NAMALWA (cell line): ENCODE results near the gene SDHA.

Source experiments
- DNase-seq: peaks from one replicate; pipeline ENCODE4 v3.0.0-alpha.2; 2015; ENCODE audit warnings: low spot score

Gene SDHA

DNA sequence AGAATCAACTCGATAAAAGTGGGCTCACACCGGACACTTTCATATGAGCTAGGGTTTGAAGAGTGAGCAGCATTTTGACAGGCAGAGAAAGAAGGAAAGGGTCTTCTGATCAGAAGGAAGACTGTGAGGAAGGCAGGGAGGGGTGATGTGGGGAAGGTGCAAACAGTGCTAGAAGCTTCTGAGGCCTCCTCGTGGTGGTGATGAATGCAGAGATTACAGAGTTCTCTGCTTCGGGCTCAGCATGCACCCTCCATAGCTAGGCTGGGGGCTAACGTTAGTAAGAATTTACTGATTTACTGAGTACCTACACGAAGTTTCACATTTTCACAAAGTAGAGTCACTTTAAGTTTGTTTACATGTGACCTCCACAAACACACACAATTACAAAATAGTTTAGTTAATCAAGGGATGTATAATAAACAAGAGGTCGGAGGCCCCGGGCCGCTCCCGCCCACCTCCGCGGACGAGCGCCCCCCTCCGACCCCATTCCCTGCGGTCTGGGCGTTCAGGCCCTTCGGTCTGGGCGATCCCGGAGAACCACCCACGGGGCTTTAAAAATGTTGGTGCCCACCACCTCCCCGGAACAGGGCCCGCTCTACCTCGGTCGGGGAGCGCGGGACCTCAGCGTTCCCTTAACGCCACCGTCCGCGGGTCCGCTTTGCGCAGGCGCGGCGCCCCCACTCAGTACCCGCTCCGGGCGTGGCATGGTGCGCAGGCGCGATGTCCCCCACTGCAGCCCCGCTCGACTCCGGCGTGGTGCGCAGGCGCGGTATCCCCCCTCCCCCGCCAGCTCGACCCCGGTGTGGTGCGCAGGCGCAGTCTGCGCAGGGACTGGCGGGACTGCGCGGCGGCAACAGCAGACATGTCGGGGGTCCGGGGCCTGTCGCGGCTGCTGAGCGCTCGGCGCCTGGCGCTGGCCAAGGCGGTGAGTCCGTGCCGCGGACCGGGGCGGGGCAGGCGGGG is at the start of gene SDHA, which contains the start of gene CCDC127:
TSS of gene SDHA (plus strand) at position 827 of the 963 bp plus-strand sequence. CDS start at position 863, 36 bp downstream.
TSS of gene CCDC127 (minus strand) at position 660 of the 963 bp plus-strand sequence. CDS start 1,304 bp downstream, outside the sequence.
- DNase-seq: peak; percentile 99

GRCh38 chr5:169071-169727 is 48.9 kb upstream of the SDHA start:
- DNase-seq: no peak

DNA sequence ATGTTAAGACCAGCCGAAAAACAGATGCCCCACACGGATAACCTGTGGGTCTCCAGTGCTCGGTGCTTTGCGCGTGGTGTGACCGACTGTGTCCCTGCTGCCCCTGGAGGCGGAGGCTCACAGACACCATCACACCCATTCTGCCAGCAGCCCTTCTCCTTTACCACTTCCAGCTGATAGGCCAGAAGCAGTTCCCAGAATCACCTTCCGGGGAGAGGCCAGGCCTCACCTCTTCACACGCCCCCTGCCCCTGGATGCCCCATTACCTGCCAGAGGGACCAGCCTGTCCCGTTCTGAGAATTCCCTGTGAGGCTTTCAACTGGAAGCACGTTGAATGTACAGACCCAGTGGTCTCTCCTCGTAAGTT is 48.4 kb upstream of the SDHA start:
- DNase-seq: no peak

DNA sequence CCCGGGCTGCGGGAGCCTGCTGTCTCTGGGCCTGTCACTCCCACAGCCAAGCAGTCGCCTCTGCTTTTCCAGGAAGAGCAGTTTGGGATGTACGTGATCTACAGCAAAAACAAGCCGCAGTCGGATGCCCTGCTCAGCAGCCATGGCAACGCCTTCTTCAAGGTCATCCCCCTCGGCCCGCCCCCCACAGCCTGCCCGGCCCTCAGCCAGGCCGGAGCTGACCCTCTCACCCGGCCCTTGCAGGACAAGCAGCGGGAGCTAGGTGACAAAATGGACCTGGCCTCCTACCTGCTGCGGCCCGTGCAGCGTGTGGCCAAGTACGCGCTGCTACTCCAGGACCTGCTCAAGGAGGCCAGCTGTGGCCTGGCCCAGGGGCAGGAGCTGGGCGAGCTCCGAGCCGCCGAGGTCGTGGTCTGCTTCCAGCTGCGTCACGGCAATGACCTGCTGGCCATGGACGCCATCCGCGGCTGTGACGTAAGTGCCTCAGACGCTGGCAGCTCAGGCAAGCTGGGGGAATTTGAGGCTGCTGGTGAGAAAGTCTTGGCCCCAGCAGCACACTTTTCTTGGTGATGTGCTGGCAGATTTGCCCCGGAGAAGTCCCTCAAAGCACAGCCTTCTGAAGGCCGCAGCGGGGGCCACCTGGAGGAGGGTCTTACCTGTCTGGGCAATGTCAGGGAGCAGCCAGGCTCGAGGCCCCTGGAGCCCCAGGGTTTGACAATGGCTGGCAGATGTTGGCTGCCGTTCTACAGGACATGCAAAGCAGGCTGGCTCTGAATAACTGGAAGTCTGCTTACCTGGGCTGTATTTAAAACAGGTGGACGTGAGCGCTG is 46.9 kb upstream of the SDHA start:
- DNase-seq: no peak

DNA sequence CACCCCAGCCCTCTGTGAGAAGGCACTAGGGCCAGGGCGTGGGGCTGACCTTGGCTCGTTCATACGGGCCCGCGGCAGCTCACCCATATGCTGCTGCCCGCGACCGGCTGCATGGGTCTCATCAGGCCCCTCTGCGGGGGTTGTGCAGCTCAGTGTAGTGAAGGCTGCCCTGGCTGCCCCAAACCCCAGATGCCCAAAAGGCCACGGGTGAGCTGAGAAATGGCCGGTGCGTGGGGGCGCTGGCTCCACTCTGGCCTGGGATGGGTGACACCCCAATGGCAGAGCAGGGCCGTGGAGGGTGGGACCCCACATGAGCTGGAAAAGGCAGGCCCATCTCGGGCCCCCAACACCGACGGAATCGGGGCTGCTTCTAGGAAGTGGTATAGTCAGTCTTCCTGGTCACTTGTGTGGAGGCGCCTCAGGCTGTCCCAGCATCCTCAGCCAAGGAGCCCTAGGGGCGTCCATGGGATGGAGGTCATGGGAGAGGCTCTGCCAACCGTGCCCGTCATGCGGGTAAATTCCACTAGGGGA is 46.3 kb upstream of the SDHA start:
- no peak for DNase-seq

DNA sequence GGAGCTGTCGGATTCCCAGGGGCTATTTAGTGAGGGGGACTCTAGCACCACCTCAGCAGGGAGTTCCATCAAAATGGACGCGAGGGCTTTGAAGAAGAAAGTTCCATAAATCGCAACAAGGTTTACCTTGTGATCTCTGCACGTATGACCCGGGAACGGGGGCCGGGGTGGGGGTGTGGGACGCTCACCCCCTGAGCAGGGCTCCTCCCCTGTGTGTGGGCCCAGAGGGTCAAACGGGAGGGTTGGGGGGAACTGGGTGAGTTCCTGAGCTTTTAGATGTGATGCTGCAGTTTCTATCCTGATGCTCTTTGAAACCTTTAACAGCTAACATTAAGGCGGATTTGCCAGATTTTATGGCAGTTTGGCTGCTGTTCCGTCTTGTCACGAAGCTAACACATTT is 45.7 kb upstream of the SDHA start:
- no peak for DNase-seq

DNA sequence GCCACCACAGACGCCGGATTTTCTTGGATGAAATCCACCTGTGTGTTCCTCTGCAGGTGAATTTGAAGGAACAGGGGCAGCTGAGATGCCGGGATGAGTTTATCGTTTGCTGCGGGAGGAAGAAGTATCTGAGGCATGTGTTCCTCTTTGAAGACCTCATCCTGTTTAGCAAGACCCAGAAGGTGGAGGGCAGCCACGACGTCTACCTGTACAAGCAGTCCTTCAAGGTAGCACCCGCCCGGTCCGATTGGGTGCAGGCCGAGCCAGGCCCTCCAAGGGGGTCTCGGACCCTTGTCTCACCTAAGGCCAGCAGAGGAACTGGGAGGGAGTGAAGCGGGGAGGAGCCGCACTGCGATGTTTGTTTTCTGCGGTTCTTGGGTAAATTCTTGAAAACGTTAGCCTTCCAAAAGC is 45.3 kb upstream of the SDHA start:
- no peak for DNase-seq

DNA sequence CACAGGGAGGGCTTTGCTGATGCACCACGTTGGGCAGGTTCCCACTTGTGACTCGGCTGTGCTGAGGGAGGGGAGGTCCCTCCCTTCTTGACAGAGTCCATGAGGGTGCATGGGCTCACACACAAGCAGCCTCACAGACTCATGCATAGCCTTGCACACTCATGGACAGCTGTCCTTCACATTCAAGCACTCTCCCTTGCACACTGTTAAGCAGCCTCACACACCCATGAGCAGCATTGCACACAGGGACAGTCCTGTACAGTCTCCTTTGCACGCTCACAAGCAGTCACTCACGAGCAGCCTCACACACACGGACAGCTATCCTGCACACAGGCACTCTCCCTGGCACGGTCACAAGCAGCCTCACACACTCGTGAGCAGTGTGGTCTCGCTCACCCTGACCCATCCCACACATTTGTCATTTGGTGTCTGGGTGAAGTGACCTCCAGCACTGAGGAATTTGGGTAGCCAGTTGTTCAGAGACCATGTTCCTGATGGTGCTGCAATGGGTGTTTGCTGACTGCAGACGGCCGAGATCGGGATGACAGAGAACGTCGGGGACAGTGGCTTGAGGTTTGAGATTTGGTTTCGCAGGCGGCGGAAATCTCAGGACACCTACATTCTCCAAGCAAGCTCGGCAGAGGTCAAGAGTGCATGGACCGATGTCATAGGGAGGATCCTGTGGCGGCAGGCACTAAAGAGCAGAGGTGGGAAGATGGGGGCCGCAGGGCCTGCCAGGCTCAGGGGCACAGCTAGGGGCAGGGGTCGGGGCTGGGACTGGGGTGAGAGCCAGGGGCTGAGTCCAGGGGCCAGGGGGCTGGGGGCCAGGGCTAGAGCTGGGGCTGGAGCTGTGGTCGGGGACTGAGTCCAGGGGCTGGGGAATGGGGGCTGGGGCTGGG is 44.5 kb upstream of the SDHA start:
- DNase-seq: no peak

DNA sequence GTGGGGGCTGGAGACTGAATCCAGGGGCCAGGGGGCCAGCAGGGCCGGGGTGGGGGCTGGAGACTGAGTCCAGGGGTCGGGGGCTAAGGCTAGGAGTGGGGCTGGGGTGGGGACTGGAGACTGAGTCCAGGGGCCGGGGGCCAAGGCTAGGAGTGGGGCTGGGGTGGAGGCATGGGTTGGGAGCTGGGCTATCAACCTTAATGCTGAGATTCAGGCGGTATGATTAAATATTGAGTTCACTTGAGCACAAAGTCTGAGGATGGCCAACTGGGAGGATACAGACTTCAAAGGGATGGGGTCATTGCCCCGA is 43.9 kb upstream of the SDHA start:
- DNase-seq: no peak

DNA sequence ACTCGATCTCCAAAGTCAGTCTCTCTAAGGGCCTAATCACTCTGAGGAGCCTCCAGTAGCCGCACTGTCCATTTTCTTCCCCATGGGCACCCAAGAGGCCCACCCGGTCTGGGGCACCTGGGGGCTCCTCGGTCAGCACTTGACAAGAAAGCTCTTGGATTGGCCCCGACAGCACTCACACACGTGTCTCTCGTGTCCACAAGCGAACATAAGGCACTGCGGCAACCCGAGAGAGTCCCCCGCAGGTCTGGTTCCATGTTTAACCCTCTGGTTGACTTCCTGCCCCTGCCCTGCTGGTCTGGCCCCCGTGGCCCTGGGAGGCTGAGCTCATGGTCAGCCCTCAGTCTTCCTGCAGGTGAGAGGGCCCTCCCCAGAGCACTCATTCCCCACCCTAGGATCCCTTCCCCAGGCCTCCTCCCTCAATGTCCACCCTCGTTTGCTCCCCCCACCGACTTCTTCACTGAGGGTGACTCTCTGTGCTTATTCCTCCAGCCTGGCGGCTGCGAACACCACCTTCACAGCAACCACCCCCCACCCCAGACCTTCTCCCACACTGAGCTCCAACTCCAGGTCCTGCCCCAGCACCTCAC is 43.1 kb upstream of the SDHA start:
- no peak for DNase-seq

GRCh38 chr5:176296-176823 is 41.8 kb upstream of the SDHA start:
- no peak for DNase-seq

DNA sequence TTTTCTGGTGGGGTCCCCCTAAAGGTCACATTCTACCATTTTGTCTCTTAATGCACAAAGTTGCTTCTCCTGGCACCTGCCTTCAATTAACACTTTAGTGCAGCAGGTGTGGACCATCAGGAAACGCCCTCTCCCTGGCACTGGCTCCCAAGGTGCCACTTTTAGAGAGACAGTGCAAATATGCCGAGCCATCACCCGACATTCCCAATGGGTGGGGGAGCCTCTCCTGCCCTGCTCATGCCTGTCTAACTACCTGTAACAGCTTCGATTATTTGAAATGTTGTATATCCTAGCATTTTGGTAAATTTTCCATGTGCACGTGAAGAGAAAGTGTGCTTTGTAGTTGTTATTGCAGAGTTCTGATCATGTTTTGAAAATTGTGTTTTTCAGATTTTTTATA is 40.0 kb upstream of the SDHA start:
- DNase-seq: no peak

- no peak for DNase-seq
These were observed 38.7 kb upstream of the SDHA start for GRCh38 chr5:179401-179800.

- no peak for DNase-seq
These were observed 37.7 kb upstream of the SDHA start for GRCh38 chr5:180286-180918.

DNA sequence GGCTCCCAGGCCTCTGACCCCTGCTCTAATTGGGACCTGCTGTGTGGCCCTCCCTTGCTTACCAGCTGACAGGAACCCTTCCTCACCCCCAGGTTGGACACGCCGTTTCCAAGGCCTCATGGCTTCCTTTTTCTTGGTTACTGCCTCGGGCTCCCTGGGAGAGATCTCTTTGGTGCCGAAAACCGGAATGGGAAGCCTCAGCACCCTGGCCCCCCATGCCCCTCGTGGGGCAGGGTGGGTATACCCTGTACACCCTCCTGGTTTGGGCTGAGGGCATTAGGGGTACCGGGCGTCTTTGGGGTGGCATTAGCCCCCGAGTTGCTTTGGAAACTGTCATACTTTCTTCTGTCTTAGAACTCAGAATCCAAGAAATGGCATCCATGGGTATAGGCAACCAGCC is 37.0 kb upstream of the SDHA start:
- no peak for DNase-seq

DNA sequence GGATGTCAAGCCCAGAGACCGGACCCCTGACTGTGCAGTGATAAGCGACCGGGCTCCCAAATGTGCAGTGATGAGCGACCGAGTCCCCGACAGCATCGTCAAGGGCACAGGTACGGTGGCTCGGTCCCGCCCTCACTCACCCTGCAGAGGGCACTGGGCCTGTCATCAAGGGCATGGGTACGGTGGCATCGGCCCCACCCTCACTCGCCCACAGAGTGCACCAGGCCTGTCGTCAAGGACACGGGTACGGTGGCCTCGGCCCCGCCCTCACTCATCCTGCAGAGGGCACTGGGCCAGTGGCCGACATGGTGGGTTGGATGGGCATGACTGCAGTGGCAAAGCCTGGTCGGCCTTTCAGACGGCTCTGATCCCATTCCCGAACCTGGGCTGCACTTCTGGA is 36.6 kb upstream of the SDHA start:
- DNase-seq: no peak

DNA sequence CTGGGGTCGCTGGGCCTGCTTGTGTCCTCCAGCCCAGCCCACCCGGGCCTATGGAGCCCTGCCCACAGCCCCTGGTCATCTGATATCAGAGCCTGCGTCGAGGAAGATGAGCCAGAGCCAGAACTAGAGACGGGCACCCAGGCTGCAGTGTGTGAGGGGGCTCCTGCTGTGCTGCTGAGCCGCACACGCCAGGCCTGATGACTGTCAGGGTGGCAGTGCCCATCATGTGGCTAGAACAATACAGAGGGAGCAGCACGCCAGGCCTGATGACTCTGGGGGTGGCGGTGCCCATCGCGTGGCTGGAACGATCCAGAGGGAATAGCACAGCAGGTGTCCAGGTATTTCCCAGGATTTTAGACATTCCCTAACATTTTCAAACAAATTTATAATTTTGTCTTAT is 36.0 kb upstream of the SDHA start:
- no peak for DNase-seq

DNA sequence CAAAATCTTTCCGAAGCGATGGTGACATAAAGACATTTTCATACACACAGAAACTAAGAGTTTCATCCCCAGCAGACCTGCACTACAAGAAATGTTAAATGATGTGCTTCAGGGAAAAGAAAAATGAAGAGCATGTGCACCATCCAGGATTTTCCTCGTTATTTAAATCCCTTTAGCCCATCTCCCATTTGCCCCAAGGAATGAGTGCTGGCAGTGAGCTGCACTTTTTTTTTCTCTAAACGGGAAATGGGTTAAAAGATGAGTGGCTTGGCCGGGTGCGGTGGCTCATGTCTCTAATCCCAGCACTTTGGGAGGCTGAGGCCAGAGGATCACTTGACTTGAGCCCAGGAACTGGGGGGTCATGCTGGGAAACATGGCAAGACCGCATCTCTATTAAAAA is 33.6 kb upstream of the SDHA start:
- DNase-seq: no peak

DNA sequence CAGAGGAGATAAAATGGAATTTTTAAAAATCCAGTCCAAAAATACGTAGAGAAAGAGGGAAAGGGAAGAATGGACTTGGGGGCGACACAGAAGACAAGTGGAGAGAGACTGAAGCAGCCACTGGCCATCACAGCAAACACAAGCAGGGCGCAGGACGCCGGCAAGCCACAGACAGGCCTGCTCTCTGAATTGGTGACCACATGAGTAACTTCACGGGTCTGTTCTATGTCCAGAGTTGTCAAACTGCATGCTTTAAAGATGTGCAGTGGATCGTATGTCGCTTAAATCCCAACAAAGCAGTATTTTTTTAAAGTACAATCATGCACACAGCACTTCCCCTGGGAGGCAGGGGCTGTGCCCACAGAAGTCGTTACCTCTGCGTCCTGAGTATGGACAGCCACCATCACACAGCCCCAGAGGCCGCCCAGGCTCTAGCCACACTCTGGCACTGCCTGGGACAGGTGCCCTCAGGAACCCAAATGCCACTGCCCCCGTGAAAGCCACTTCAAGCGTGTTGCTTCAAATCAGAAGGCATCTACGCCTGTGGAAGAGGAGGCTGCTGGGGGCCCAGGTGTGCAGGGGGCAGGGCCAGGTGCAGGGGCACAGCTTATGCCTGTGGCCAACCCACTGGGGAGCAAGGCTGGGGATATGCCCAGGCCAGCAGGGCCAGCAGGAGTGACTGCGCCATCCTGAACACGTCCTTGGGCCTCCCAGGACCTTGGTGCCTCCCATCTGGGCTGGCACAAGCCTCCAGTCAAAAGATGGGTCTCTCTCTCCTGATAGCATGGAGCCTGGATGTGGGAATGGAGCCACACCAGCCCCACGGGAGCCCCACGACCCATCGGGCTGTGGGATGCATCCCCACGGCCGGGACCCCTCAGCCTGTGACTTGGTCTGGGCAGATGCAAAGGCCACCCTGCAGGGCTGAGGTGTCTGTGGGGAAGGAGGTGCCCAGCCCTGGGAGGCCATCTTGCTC is 32.7 kb upstream of the SDHA start:
- no peak for DNase-seq
